Measurements from ENCODE around the gene CAPN12. TPM values are rescaled to one million over a fixed set of nuclear protein-coding genes. Genes with fewer than 3 reads are reported as not detected.

The CAPN12 gene
- total and polyA plus RNA-seq, 2 experiments from 2014 or later: 19.1 to 20.5 TPM

- ATAC-seq (no peak), DNase-seq (ENCODE audit: low spot score) (no peak)
- Histone ChIP-seq H3K9me2 (ENCODE audit: insufficient read depth) (no peaks in the 10 kb centered on the region), H3K4me3 (peak overlapping the region; percentile 57), H3K27me3 (ENCODE audit: insufficient read depth) (peaks cover 11% of the 10 kb centered on the region; the same call in 1 of the 2 replicates), H3K27ac (ENCODE audit: low read depth) (no peak overlapping the region), H3K36me3 (ENCODE audit: insufficient read depth) (no peaks in the 10 kb centered on the region), H2AFZ (peak overlapping the region; percentile 89), H3K4me1 (ENCODE audit: insufficient read depth) (peaks cover 6% of the 10 kb centered on the region; the same call in 1 of the 2 replicates), H3K79me2 (replicated peaks; ENCODE audit: insufficient read depth) (no peaks in the 10 kb centered on the region), H4K20me1 (replicated peaks; ENCODE audit: insufficient read depth) (no peaks in the 10 kb centered on the region), H3F3A (replicated peaks; ENCODE audit: low read depth) (no peaks in the 10 kb centered on the region), H3K4me2 (peak overlapping the region; percentile 79)
- no peaks in the 10 kb centered on the region for H3K36me3 Mint-ChIP-seq (ENCODE audit: low read depth)
- H3K4me3 Mint-ChIP-seq: peak overlapping the region; percentile 50
- peaks cover 4% of the 10 kb centered on the region for H3K4me1 Mint-ChIP-seq
- H3K27ac Mint-ChIP-seq: no peak overlapping the region
- H3K27me3 Mint-ChIP-seq (ENCODE audit: insufficient read depth, low read depth, poor library complexity): peaks cover 16% of the 10 kb centered on the region
- TF ChIP-seq EZH2 (IDR thresholded peaks at IDR 0.05; ENCODE audit: low read depth, unreplicated experiment) (no peak), ETS1 (IDR thresholded peaks at IDR 0.05) (no peak), EZH2phosphoT487 (IDR thresholded peaks at IDR 0.05; ENCODE audit: unreplicated experiment) (no peak), POLR2AphosphoS5 (IDR thresholded peaks at IDR 0.05; ENCODE audit: low read depth) (no peak), NANOG (IDR thresholded peaks at IDR 0.05; ENCODE audit: borderline replicate concordance) (no peak), ZNF462 (CRISPR knock-in tag; IDR thresholded peaks at IDR 0.05) (no peak), ZNF114 (CRISPR knock-in tag; IDR thresholded peaks at IDR 0.05) (no peak), CTCF (conservative IDR thresholded peaks at IDR 0.05; ENCODE audit: low read depth in 2 of 2) (no peak), STAT1 (IDR thresholded peaks at IDR 0.05; ENCODE audit: unreplicated experiment) (no peak), JUNB (IDR thresholded peaks at IDR 0.05; ENCODE audit: unreplicated experiment) (no peak), CREB1 (CRISPR knock-in tag; IDR thresholded peaks at IDR 0.05; ENCODE audit: low read depth) (no peak), ZNF331 (CRISPR knock-in tag; IDR thresholded peaks at IDR 0.05; ENCODE audit: low read depth) (no peak)
- TF ChIP-seq, protein P1, sequence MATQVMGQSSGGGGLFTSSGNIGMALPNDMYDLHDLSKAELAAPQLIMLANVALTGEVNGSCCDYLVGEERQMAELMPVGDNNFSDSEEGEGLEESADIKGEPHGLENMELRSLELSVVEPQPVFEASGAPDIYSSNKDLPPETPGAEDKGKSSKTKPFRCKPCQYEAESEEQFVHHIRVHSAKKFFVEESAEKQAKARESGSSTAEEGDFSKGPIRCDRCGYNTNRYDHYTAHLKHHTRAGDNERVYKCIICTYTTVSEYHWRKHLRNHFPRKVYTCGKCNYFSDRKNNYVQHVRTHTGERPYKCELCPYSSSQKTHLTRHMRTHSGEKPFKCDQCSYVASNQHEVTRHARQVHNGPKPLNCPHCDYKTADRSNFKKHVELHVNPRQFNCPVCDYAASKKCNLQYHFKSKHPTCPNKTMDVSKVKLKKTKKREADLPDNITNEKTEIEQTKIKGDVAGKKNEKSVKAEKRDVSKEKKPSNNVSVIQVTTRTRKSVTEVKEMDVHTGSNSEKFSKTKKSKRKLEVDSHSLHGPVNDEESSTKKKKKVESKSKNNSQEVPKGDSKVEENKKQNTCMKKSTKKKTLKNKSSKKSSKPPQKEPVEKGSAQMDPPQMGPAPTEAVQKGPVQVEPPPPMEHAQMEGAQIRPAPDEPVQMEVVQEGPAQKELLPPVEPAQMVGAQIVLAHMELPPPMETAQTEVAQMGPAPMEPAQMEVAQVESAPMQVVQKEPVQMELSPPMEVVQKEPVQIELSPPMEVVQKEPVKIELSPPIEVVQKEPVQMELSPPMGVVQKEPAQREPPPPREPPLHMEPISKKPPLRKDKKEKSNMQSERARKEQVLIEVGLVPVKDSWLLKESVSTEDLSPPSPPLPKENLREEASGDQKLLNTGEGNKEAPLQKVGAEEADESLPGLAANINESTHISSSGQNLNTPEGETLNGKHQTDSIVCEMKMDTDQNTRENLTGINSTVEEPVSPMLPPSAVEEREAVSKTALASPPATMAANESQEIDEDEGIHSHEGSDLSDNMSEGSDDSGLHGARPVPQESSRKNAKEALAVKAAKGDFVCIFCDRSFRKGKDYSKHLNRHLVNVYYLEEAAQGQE (IDR thresholded peaks at IDR 0.05; ENCODE audit: unreplicated experiment): no peak
- peaks cover 7% of the 10 kb centered on the region; the same call in 2 of the 3 replicates for H3K9me3 Mint-ChIP-seq
These were observed 48.9 kb upstream of the CAPN12 start for GRCh38 chr19:38793177-38793576.
